Neural cell (in vitro differentiated cells): ENCODE measurements around the gene MMP20. TPM values are rescaled to one million over a fixed set of nuclear protein-coding genes. Genes with fewer than 3 reads are reported as not detected.

Experiments
- H2AFZ ChIP-seq: fragments of 200-600, 300-800 bp; sonication (generic), shearing (Covaris generic); 2 replicates; pipeline ENCODE4 v1.6.0; 2014; ENCODE audit warnings: low read depth, mild to moderate bottlenecking, antibody characterized with exemption, low read length, moderate library complexity
- H3F3A ChIP-seq: fragments of 200-600 bp; shearing (Covaris generic); 2 replicates; pipeline ENCODE4 v1.6.1; 2016; ENCODE audit warnings: mild to moderate bottlenecking, moderate library complexity, mixed read lengths, antibody characterized with exemption, low read length; ENCODE audit not compliant: insufficient read depth, poor library complexity, severe bottlenecking
- H3K27ac ChIP-seq: fragments of 200-600, 300-800 bp; sonication (generic), shearing (Covaris generic); 2 replicates; pipeline ENCODE4 v1.5.1; 2014; ENCODE audit warnings: mild to moderate bottlenecking, low read length, moderate library complexity
- H3K27me3 ChIP-seq: fragments of 300-800, 200-600 bp; sonication (generic), shearing (Covaris generic); 2 replicates; pipeline ENCODE4 v1.6.0; 2014; ENCODE audit warnings: mild to moderate bottlenecking, low read depth, low read length, moderate library complexity; ENCODE audit not compliant: insufficient read depth
- H3K36me3 ChIP-seq: fragments of 300-800, 200-600 bp; sonication (generic), shearing (Covaris generic); 2 replicates; pipeline ENCODE4 v1.5.1; 2014; ENCODE audit warnings: mild to moderate bottlenecking, antibody characterized with exemption, low read length, moderate library complexity; ENCODE audit not compliant: insufficient read depth
- H3K4me2 ChIP-seq: fragments of 300-800, 200-600 bp; sonication (generic), shearing (Covaris generic); 2 replicates; pipeline ENCODE4 v1.6.0; 2014; ENCODE audit warnings: mild to moderate bottlenecking, low read length
- H3K4me3 ChIP-seq: fragments of 300-800, 200-600 bp; sonication (generic), shearing (Covaris generic); 2 replicates; pipeline ENCODE4 v1.5.1; 2014; ENCODE audit warnings: mild to moderate bottlenecking, low read length, moderate library complexity
- H3K79me2 ChIP-seq: fragments of 200-600 bp; shearing (Covaris generic); replicated peaks from 2 replicates; pipeline ENCODE4 v1.6.0; 2014; ENCODE audit warnings: mild to moderate bottlenecking, low read length, moderate library complexity; ENCODE audit not compliant: insufficient read depth
- H3K9ac ChIP-seq: fragments of 300-800, 200-600 bp; sonication (generic), shearing (Covaris generic); 2 replicates; pipeline ENCODE4 v1.6.1; 2016; ENCODE audit warnings: mild to moderate bottlenecking, low read length, mixed read lengths
- H3K9me2 ChIP-seq: fragments of 200-600 bp; shearing (Covaris generic); 2 replicates; pipeline ENCODE4 v1.6.1; 2016; ENCODE audit warnings: mild to moderate bottlenecking, low read length, mixed read lengths; ENCODE audit not compliant: insufficient read depth
- H3K9me3 ChIP-seq: fragments of 200-600, 300-800 bp; sonication (generic), shearing (Covaris generic); 2 replicates; pipeline ENCODE4 v1.6.1; 2016; ENCODE audit warnings: mild to moderate bottlenecking, mixed run types, low read length, moderate library complexity, mixed read lengths
- H4K20me1 ChIP-seq: fragments of 200-600 bp; shearing (Covaris generic); 2 replicates; pipeline ENCODE4 v1.6.1; 2016; ENCODE audit warnings: mild to moderate bottlenecking, mixed run types; ENCODE audit not compliant: insufficient read depth
- EP300 ChIP-seq: fragments of 450-650 bp; conservative IDR thresholded peaks from 2 replicates; pipeline ENCODE4 v1.6.1; 2014; ENCODE audit warnings: antibody characterized with exemption, mild to moderate bottlenecking, moderate library complexity; ENCODE audit not compliant: poor library complexity, severe bottlenecking
- EZH2 ChIP-seq: fragments of 200-600, 300-800 bp; shearing (Covaris generic), sonication (generic); IDR thresholded peaks from 2 replicates; pipeline ENCODE4 v1.6.1; 2014; ENCODE audit warnings: antibody characterized with exemption, low read length, borderline replicate concordance, mild to moderate bottlenecking; ENCODE audit not compliant: insufficient read depth, poor library complexity, severe bottlenecking
- MXI1 ChIP-seq: fragments of 450-650 bp; conservative IDR thresholded peaks from 2 replicates; pipeline ENCODE4 v1.6.1; 2014; ENCODE audit warnings: antibody characterized with exemption, mild to moderate bottlenecking; ENCODE audit not compliant: poor library complexity, severe bottlenecking
- POLR2AphosphoS5 ChIP-seq: IDR thresholded peaks from 2 replicates; pipeline ENCODE4 v1.6.1; 2012
- RAD21 ChIP-seq: fragments of 450-650 bp; conservative IDR thresholded peaks from 2 replicates; pipeline ENCODE4 v1.6.1; 2014; ENCODE audit warnings: antibody characterized with exemption, mild to moderate bottlenecking, moderate library complexity
- SMC3 ChIP-seq: fragments of 450-650 bp; conservative IDR thresholded peaks from 2 replicates; pipeline ENCODE4 v1.6.1; 2014; ENCODE audit warnings: antibody characterized with exemption, mild to moderate bottlenecking, moderate library complexity; ENCODE audit not compliant: poor library complexity
- TAF1 ChIP-seq: IDR thresholded peaks from 2 replicates; pipeline ENCODE4 v1.6.1; 2012; ENCODE audit warnings: low read depth
- polyA plus RNA-seq: library from polyadenylated mRNA; depleted of rRNA; stranded (reverse); fragments of >200 nt; gene quantifications from 2 replicates; pipeline ENCODE4 v1.2.3, GENCODE V29; 2014
- TF ChIP-seq, protein P1 (sequence below): IDR thresholded peaks from 2 replicates; pipeline ENCODE4 v1.6.1; 2012; ENCODE audit warnings: borderline replicate concordance
- TF ChIP-seq, protein P2 (sequence below): fragments of 450-650 bp; IDR thresholded peaks from 2 replicates; pipeline ENCODE4 v1.5.1; 2014; ENCODE audit warnings: antibody characterized with exemption, mild to moderate bottlenecking, moderate library complexity; ENCODE audit not compliant: poor library complexity, severe bottlenecking

Gene MMP20
- polyA plus RNA-seq, 1 donor from 2014 or later, result not detected

DNA sequence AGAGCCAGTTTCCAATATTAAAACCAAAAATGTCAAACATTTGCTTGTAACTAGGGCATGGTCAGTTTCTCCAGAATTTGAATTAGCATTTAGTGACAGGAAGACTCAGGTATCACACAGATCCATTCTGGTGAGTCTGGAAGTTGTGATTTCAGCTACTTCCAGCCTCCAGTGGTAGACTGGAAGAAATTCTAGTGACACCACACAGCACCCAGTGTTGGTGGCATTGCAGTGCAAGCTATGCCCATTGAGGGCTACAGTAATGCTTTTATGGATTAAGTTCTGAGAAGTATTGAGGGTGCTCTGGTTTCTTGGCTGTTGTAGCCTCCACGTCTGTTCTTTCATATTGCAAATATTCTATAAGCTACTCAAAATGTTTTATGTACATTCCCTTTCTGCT is 31.4 kb upstream of the MMP20 start:
- Histone ChIP-seq H3F3A (no peaks in the 10 kb centered on the region), H3K27me3 (no peaks in the 10 kb centered on the region), H3K9ac (no peak overlapping the region), H2AFZ (no peak overlapping the region), H3K79me2 (no peaks in the 10 kb centered on the region), H4K20me1 (no peaks in the 10 kb centered on the region), H3K9me2 (no peaks in the 10 kb centered on the region), H3K4me3 (no peak overlapping the region), H3K4me2 (no peak overlapping the region), H3K36me3 (no peaks in the 10 kb centered on the region), H3K27ac (no peak overlapping the region), H3K9me3 (peaks cover 7% of the 10 kb centered on the region)
- TF ChIP-seq TAF1 (no peak), RAD21 (no peak), EP300 (no peak), EZH2 (no peak), MXI1 (no peak)
- TF ChIP-seq, protein P1, sequence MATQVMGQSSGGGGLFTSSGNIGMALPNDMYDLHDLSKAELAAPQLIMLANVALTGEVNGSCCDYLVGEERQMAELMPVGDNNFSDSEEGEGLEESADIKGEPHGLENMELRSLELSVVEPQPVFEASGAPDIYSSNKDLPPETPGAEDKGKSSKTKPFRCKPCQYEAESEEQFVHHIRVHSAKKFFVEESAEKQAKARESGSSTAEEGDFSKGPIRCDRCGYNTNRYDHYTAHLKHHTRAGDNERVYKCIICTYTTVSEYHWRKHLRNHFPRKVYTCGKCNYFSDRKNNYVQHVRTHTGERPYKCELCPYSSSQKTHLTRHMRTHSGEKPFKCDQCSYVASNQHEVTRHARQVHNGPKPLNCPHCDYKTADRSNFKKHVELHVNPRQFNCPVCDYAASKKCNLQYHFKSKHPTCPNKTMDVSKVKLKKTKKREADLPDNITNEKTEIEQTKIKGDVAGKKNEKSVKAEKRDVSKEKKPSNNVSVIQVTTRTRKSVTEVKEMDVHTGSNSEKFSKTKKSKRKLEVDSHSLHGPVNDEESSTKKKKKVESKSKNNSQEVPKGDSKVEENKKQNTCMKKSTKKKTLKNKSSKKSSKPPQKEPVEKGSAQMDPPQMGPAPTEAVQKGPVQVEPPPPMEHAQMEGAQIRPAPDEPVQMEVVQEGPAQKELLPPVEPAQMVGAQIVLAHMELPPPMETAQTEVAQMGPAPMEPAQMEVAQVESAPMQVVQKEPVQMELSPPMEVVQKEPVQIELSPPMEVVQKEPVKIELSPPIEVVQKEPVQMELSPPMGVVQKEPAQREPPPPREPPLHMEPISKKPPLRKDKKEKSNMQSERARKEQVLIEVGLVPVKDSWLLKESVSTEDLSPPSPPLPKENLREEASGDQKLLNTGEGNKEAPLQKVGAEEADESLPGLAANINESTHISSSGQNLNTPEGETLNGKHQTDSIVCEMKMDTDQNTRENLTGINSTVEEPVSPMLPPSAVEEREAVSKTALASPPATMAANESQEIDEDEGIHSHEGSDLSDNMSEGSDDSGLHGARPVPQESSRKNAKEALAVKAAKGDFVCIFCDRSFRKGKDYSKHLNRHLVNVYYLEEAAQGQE, result no peak
- TF ChIP-seq, protein P2, sequence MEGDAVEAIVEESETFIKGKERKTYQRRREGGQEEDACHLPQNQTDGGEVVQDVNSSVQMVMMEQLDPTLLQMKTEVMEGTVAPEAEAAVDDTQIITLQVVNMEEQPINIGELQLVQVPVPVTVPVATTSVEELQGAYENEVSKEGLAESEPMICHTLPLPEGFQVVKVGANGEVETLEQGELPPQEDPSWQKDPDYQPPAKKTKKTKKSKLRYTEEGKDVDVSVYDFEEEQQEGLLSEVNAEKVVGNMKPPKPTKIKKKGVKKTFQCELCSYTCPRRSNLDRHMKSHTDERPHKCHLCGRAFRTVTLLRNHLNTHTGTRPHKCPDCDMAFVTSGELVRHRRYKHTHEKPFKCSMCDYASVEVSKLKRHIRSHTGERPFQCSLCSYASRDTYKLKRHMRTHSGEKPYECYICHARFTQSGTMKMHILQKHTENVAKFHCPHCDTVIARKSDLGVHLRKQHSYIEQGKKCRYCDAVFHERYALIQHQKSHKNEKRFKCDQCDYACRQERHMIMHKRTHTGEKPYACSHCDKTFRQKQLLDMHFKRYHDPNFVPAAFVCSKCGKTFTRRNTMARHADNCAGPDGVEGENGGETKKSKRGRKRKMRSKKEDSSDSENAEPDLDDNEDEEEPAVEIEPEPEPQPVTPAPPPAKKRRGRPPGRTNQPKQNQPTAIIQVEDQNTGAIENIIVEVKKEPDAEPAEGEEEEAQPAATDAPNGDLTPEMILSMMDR, result no peak

DNA sequence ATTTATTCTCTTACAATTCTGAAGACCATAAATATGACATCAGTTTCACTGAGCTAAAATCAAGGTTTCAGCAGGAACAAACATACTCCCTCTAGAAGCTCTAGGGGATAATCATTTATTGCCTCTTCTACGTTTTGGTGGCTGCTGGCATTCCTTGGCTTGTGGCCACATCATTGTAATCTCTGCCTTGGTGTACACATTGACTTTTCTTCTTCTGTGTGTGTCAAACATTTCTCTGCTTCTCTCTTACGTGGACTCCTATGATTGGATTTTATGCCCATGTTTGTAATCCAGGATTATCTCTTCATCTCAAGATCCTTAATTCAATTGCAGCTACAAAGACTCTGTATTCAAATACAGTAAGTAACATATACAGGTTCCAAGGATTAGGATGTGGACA is 30.4 kb upstream of the MMP20 start:
- no peaks in the 10 kb centered on the region for H3K79me2 ChIP-seq
- H4K20me1 ChIP-seq, result no peaks in the 10 kb centered on the region
- no peak overlapping the region for H3K4me3 ChIP-seq
- no peak overlapping the region for H3K4me2 ChIP-seq
- no peaks in the 10 kb centered on the region for H3K9me2 ChIP-seq
- H3K27me3 ChIP-seq, result no peaks in the 10 kb centered on the region
- H3K27ac ChIP-seq, result no peak overlapping the region
- H3K36me3 ChIP-seq, result no peaks in the 10 kb centered on the region
- no peak overlapping the region for H2AFZ ChIP-seq
- no peaks in the 10 kb centered on the region for H3F3A ChIP-seq
- peaks cover 7% of the 10 kb centered on the region for H3K9me3 ChIP-seq
- H3K9ac ChIP-seq, result no peak overlapping the region
- TF ChIP-seq, protein P1, result no peak
- TF ChIP-seq, protein P2, result no peak
- TF ChIP-seq EZH2 (no peak), RAD21 (no peak), MXI1 (no peak), EP300 (no peak), SMC3 (no peak), TAF1 (no peak), POLR2AphosphoS5 (no peak)
